Suppressor macrophage (primary cell): ENCODE results near the gene ZMYM2.

ENCODE experiments used
- DNase-seq, 4 experiments: peaks; one replicate each; pipeline ENCODE4 v3.0.0-alpha.2; 2020 to 2022

Gene ZMYM2

DNA sequence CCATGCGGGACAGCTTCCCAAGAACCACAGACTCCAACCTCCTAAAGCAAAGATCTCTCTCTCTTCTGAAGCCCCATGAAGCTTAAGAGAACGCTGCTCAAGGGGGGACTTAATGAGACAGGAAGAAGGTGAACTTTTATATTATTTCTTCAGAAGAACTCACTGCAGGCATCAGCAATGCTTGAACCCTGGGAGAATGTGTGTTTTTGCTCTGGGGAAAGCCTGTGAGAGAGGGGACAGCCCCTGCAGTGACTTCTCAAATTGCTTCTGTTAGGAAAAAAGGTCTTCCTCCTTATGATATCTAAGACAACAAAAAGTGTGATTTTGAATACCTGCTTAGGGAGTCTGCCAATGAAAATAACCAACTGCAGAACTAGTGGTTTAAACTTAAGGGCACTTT lies 179.3 kb downstream of the ZMYM2 start:
- DNase-seq, result no peak

DNA sequence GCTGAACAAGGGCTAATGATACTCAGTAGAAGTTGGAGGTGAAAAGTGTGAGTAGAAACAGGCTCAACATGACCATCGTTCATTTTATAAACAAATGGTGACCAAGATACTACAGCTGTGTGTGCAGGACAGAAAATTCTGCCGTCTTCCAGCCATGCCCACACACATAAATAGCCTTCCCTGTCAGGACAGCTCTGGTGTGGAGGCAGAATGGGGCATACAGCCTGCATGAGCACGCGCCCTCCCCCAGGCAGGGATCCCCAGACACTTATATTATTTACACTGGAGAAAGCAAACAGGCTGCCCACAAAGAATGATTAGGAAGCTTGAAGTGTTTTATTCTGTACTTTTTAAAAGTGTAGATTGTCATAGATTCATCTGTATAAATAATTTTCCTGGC lies 182.0 kb downstream of the ZMYM2 start:
- DNase-seq, result no peak
